SJCRH30 (cell line): ENCODE results near the gene DAGLA. TPM values are rescaled to one million over a fixed set of nuclear protein-coding genes. Genes with fewer than 3 reads are reported as not detected.

ENCODE experiments used
- DNase-seq, 2 experiments: peaks; one replicate each; pipeline ENCODE4 v3.0.0-alpha.2; 2015 to 2020
- H3K27ac ChIP-seq: fragments of 250-450 bp; sonication (Bioruptor Pico); 2 replicates; pipeline ENCODE4 v1.5.1; 2020; ENCODE audit warnings: mild to moderate bottlenecking, moderate library complexity
- H3K27me3 ChIP-seq: fragments of 250-450 bp; sonication (Bioruptor Pico); 2 replicates; pipeline ENCODE4 v1.5.1; 2020; ENCODE audit warnings: mild to moderate bottlenecking, moderate library complexity
- H3K36me3 ChIP-seq: fragments of 250-450 bp; sonication (Bioruptor Pico); 2 replicates; pipeline ENCODE4 v1.5.1; 2020; ENCODE audit warnings: mild to moderate bottlenecking, moderate library complexity
- H3K4me1 ChIP-seq: fragments of 250-450 bp; sonication (Bioruptor Pico); 2 replicates; pipeline ENCODE4 v1.5.1; 2020; ENCODE audit warnings: mild to moderate bottlenecking, moderate library complexity
- H3K4me3 ChIP-seq: fragments of 250-450 bp; sonication (Bioruptor Pico); 2 replicates; pipeline ENCODE4 v1.5.1; 2020; ENCODE audit warnings: mild to moderate bottlenecking, moderate library complexity
- H3K9me3 ChIP-seq: fragments of 250-450 bp; sonication (Bioruptor Pico); replicated peaks from 2 replicates; pipeline ENCODE4 v1.5.1; 2020; ENCODE audit warnings: mild to moderate bottlenecking, moderate library complexity
- total RNA-seq: library from RNA; depleted of rRNA; stranded (reverse); fragments of >200 nt; shearing (Covaris generic); gene quantifications from 2 replicates; pipeline ENCODE4 v1.2.3, GENCODE V29; 2014

The DAGLA gene
- total RNA-seq, 1 experiment from 2014 or later = 2.5 TPM

DNA sequence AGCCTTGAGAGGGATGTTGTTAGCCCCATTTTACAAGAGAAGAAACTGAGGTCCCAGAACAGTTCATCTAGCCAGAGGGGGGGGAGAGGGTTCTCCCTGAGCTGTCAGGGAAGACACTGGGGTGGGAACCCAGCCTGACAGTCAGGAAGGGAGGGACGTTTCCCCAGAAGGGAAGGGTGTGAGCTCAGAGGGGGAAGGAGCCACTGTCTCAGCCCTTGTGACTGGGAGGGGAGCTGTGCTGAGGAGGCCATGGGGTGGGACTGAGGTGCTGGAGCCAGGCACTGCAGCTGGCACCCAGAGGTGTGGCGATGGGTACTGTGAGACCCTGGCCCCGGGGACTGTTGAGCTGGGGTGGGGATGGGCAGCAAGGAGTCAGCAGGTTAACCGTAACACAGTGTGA is 35.7 kb downstream of the DAGLA start:
- Histone ChIP-seq H3K36me3 (no peaks in the 10 kb centered on the region), H3K9me3 (no peaks in the 10 kb centered on the region), H3K27ac (no peak overlapping the region), H3K4me3 (no peak overlapping the region), H3K27me3 (no peaks in the 10 kb centered on the region), H3K4me1 (no peaks in the 10 kb centered on the region; the same call in 1 of the 2 replicates)
- DNase-seq = no peak

DNA sequence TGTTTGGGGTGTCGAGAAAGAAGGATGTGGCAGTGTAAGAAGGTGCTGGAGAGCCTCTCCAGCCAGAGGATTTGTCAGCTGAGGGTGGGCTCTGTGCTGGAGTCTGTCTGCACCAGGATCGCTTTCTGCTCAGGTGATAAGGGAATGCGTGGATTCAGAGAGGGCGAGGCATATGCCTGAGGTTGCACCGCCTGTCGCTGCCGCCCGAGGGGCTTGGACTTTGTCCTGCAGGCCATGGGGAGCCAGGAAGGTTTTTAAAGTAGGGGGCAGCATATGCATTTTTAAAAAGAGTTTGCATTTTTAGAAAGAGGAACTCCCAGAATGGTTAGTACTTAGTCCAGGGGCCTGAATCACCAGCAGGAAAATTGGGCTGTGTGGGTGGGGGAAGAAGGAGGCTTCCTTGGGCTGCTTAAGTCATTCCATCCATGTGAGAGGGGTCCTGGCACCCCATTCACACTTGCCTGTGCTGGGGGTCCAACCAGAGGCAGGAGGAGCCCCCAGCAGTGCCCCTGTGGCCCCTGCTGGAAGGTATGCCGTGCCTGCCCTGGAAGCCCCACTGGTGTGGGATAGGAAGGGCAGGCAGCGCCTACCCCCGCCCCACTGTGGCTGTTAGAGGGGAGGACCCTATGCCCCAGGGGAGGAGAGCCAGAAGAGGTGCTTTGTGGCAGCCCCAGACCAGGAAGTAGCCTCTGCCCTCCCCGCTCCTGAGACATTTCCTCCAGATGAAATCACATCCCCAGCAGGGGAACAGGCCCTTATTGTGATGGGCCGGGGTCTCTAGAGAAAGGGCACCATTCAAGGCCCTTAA is 36.5 kb downstream of the DAGLA start:
- H3K36me3 ChIP-seq = no peaks in the 10 kb centered on the region
- no peaks in the 10 kb centered on the region; the same call in 1 of the 2 replicates for H3K4me1 ChIP-seq
- no peak overlapping the region for H3K4me3 ChIP-seq
- H3K9me3 ChIP-seq = no peaks in the 10 kb centered on the region
- H3K27me3 ChIP-seq = no peaks in the 10 kb centered on the region
- no peak overlapping the region for H3K27ac ChIP-seq
- DNase-seq = no peak

DNA sequence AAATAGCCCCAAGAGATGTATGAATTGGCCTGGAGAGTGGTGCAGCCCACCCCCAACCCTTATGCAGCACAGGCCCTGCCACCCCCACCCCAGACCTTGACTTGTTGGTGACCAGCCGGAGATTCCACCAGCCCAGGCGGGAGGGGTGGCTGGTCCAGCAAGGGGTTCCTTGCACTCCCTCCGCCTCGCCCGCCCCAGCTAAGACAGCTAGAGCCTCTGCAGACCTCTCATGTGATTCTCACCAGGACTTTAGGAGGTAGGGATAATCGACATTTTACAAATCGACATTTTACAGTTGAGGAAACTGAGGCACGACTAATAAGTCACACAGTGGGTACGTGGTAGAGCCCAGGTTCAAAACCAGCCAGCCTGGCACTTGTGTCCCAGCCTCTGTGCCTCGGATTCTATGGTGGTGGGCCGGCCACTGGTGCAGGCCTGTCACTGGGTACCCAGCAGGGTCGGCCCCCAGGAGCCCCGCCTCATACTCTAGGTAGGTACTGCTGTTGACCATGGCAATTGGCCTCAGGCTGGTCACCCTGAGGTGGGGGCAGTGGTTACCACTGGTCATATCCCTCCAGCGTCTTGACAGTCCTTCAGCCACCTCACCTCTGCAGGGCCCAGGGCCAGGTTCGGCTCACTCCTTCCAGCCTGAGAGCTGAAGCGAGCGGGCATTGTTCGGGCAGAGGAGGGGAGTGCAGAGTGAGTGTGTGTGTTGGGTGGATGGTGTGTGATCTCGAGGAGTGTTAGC is 37.3 kb downstream of the DAGLA start:
- Histone ChIP-seq H3K27me3 (no peaks in the 10 kb centered on the region), H3K4me1 (no peaks in the 10 kb centered on the region; the same call in 1 of the 2 replicates), H3K9me3 (no peaks in the 10 kb centered on the region), H3K4me3 (no peak overlapping the region), H3K27ac (no peak overlapping the region), H3K36me3 (no peaks in the 10 kb centered on the region)
- DNase-seq = no peak

DNA sequence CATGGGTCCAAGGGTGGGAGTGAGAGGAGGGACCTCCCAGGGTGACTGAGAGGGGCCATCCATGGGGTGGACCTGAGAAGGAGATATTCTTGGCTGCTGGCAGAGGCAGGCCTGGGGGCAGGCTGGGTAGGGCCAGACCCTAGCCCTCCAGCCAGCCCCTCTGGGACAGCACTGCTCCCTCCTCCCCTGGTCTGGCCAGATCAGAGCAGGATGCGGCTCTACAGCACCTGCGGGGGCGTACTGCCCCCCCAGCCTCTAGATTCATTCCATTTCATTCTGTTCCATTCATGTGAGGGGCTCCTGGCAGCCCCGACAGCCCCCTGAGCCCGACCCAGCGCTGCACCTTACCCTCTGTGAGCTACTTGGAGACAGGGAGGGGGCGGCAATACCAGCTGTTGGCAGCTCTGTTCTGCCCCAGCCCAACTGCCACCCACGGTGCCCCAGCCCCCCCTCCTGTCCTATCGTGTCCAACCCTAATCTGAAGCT is 37.9 kb downstream of the DAGLA start:
- H3K4me1 ChIP-seq = no peaks in the 10 kb centered on the region; the same call in 1 of the 2 replicates
- H3K36me3 ChIP-seq = no peaks in the 10 kb centered on the region
- H3K27ac ChIP-seq = no peak overlapping the region
- no peaks in the 10 kb centered on the region for H3K9me3 ChIP-seq
- H3K27me3 ChIP-seq = no peaks in the 10 kb centered on the region
- H3K4me3 ChIP-seq = peak overlapping the region; percentile 70
- peak in 1 of 2 experiments; percentile 25 for DNase-seq

DNA sequence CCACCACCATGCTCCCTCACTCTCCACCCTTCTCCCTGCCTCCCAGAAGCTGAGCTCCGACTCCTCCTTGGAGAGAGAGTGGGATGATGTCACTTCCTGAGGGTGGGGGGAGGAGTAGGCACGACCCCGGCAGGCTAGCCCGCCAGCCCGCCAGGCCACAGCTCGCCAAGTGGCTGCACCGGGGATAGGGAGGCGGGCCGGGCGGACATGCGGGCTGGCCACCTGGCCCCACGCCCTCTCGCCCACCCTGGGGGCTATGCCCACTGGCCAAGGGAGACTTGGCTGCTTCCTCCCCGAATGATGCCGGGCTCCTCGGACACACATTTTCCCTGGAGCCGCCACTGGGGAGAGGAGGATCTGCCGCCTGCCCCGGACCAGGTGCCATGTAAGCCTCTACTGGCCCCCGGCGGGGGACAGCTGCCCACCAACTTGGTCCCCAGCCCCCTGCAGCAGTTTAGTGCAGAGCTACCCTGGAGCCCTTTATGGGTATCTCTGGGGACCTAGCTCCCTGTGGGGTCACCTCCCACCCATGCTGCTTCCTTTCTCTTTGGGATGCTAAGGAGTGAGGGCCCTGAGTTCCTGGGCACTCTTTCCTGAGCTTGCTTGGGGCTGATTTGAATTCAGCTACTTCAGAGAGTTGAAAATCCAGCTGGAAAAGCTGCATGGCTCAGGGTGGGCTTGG is 38.6 kb downstream of the DAGLA start:
- no peaks in the 10 kb centered on the region for H3K9me3 ChIP-seq
- H3K27me3 ChIP-seq = no peaks in the 10 kb centered on the region
- peak; percentile 75 to 77 for DNase-seq
- peak overlapping the region; percentile 70 for H3K4me3 ChIP-seq
- no peaks in the 10 kb centered on the region for H3K36me3 ChIP-seq
- H3K27ac ChIP-seq = peak overlapping the region; percentile 47
- no peaks in the 10 kb centered on the region; the same call in 1 of the 2 replicates for H3K4me1 ChIP-seq

DNA sequence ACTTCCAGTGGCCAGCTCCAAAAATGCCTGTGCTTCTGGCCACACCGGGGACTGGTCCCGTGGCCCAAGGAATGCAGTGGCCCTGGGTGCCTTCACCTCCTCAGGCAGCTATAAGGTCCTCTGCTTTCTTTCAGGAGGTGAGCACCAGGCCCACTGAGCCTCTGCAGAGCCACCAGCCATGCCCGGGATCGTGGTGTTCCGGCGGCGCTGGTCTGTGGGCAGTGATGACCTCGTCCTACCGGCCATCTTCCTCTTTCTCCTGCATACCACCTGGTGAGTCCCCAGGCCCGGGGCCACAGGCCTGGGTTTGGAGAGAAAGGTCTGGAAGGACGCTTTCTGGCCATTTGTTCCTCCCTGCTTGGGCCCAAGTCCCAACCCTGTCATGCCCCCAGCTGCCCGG is 39.8 kb downstream of the DAGLA start:
- Histone ChIP-seq H3K4me3 (no peak overlapping the region), H3K4me1 (no peaks in the 10 kb centered on the region; the same call in 1 of the 2 replicates), H3K9me3 (no peaks in the 10 kb centered on the region), H3K36me3 (no peaks in the 10 kb centered on the region), H3K27ac (no peak overlapping the region), H3K27me3 (no peaks in the 10 kb centered on the region)
- DNase-seq = no peak

DNA sequence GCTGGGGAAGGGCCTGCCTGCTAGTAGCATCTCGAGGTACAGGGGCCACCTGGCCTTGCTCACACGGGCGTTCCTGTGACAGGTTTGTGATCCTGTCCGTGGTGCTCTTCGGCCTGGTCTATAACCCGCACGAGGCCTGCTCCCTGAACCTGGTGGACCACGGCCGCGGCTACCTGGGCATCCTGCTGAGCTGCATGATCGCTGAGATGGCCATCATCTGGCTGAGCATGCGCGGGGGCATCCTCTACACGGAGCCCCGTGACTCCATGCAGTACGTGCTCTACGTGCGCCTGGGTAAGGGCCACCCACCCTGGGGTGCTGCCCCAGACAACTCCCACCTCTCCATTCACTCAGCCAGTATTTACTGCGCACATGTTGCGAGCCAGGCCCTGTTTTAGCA is 40.4 kb downstream of the DAGLA start:
- Histone ChIP-seq H3K9me3 (no peaks in the 10 kb centered on the region), H3K27ac (no peak overlapping the region)

DNA sequence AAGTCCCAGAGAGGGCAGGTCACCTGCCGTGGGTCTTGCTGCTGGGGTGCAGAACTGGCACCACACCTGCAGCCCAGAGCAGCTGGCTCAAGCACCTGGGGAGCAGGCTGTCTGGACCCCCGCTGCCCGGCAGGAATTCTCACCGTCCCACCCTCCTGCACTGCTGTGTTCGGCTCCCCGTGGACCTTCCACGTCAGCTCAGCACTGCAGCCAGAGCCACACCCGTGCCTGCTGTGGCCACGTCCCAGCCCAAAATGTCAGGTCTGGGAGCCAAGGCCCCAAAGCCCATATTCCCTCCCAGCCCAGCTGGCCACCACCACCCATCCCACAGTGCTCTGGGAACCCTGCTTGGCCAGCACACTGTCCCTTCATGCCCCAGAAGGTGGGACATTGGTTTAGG is 44.2 kb downstream of the DAGLA start:
- Histone ChIP-seq H3K4me1 (no peaks in the 10 kb centered on the region; the same call in 1 of the 2 replicates), H3K9me3 (no peaks in the 10 kb centered on the region), H3K36me3 (peaks cover 3% of the 10 kb centered on the region; the same call in 1 of the 2 replicates), H3K27ac (no peak overlapping the region), H3K4me3 (no peak overlapping the region), H3K27me3 (no peaks in the 10 kb centered on the region)
- DNase-seq = no peak

More for the DNA sequence above, 40.4 kb downstream of the DAGLA start:
- Histone ChIP-seq H3K4me3 (no peak overlapping the region), H3K27me3 (no peaks in the 10 kb centered on the region), H3K4me1 (no peaks in the 10 kb centered on the region; the same call in 1 of the 2 replicates), H3K36me3 (no peaks in the 10 kb centered on the region)
- DNase-seq = no peak

DNA sequence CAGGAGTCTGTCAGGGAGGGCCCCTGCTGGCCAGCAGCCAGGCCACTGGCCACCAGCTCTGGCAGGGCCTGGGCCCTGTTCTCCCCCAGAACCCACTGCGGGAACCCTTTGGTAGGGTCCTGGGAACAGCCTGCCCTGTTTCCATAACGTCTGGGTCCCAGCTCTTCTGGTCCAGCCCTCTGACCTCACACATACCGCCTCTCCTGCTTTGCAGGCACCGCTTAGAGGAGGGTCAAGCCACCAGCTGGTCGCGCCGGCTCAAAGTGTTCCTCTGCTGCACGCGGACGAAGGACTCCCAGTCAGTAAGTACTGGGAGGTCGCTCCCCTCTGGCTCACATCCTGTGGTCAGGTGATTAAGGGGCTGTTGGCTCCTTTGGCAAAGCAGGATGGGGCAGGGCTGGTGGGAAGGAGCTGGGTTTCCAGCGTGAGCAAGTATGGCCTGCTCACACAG is 45.6 kb downstream of the DAGLA start:
- Histone ChIP-seq H3K4me1 (no peaks in the 10 kb centered on the region; the same call in 1 of the 2 replicates), H3K27me3 (no peaks in the 10 kb centered on the region), H3K4me3 (no peak overlapping the region), H3K36me3 (peaks cover 3% of the 10 kb centered on the region; the same call in 1 of the 2 replicates), H3K27ac (no peak overlapping the region), H3K9me3 (no peaks in the 10 kb centered on the region)
- DNase-seq = no peak

DNA sequence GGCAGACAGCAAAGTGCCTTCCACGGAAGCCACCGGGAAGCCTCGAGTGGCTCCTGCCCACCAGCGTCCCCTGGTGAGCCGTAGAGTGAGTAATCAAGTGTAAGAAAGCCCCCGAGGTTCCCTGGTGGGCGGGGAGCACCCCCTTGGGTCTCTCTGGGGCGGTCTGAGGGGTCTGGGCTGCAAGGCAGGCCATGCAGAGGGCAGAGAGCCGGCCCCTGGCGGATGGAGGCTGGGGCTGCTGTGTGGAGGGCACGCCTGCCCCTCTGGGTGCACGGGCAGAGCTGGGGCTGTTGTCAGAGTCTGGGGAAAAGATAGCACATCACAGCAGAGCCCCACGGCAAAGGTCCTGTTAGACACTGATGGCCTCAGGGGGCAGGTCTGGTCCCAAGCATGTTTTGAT is 46.6 kb downstream of the DAGLA start:
- Histone ChIP-seq H3K27me3 (no peaks in the 10 kb centered on the region), H3K4me3 (no peak overlapping the region), H3K27ac (no peak overlapping the region), H3K9me3 (no peaks in the 10 kb centered on the region), H3K4me1 (no peaks in the 10 kb centered on the region; the same call in 1 of the 2 replicates), H3K36me3 (peaks cover 3% of the 10 kb centered on the region; the same call in 1 of the 2 replicates)
- no peak for DNase-seq

DNA sequence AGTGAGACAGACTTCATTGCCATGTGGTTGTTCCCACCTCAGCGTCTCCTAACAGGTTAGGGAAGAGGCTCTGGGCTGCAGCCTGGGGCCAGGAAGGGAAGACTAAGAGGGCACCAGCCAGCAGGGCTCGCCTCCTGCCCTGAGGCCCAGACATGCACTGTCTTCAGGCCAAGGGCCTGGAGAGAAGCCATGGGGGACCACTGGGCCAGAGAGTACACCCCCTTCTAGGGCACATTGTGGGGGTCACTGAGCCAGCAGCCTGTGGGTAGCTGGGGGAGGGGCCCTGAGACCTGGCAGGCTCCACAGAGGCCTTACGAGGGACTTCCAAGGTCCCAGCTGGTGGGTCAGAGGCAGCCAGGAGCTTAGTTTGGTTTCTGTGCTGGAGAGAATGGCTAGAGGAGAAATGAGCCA is 47.2 kb downstream of the DAGLA start:
- Histone ChIP-seq H3K27ac (no peak overlapping the region), H3K4me3 (no peak overlapping the region)
- no peak for DNase-seq

DNA sequence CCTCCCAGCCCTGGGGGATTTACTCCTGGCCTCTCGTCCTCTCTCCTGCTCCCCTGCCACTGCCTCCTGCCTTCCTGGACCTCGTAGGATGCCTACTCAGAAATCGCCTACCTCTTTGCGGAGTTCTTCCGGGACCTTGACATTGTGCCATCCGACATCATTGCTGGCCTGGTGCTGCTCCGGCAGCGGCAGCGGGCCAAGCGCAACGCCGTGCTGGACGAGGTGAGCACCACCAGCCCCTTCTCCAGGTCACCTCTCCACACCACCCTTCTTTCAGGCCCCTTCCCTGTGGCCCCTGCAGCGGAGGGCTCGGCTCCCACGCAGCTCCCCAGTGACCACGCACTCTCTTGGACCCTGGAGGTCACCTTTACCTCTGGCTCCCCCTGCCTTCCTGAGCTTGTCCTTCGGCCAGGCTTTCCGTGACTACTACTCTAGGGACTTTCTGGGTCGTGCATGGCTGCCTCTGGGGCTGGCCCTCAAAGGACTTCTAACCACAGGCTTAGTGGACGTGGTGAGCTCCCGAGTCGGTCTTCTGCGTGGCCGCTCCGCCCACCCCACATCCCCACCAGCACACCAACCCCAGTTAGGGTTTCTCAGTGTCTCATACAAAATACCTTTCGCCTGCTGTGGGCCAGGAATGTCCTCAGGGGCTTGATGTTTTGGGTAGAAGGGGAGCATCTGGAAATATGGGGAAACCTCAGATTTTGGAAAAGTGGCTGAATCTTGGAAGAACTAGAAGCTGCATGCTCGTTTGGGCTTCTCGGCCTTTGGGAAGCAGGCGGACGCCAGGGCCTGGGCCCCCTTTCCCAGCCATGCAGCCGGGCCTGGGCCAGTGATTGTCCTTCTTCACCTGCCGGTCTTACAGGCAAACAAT is 48.1 kb downstream of the DAGLA start:
- no peak overlapping the region for H3K4me3 ChIP-seq
- H3K4me1 ChIP-seq = peaks cover 7% of the 10 kb centered on the region
- H3K27me3 ChIP-seq = no peaks in the 10 kb centered on the region
- H3K27ac ChIP-seq = no peak overlapping the region; the same call in 1 of the 2 replicates
- peaks cover 3% of the 10 kb centered on the region; the same call in 1 of the 2 replicates for H3K36me3 ChIP-seq
- DNase-seq = no peak
- H3K9me3 ChIP-seq = no peaks in the 10 kb centered on the region

More for the DNA sequence above, 47.2 kb downstream of the DAGLA start:
- Histone ChIP-seq H3K4me1 (no peaks in the 10 kb centered on the region; the same call in 1 of the 2 replicates), H3K36me3 (peaks cover 3% of the 10 kb centered on the region; the same call in 1 of the 2 replicates), H3K9me3 (no peaks in the 10 kb centered on the region), H3K27me3 (no peaks in the 10 kb centered on the region)

DNA sequence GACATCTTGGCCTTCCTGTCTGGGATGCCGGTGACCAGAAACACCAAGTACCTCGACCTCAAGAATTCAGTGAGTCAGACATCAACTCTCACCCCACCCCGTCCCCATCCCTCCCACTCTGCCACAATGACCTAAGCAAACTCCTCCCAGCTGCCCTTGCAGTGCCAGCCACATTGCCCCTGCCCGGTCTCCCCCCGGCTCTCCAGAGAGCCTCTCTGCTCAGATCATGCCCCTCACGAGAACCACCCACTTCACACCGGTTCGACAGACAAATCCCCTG is 48.7 kb downstream of the DAGLA start:
- Histone ChIP-seq H3K27ac (no peak overlapping the region; the same call in 1 of the 2 replicates), H3K9me3 (no peaks in the 10 kb centered on the region)
- peak; percentile 17 to 22 for DNase-seq

More for the DNA sequence above, 48.7 kb downstream of the DAGLA start:
- Histone ChIP-seq H3K4me3 (no peak overlapping the region), H3K36me3 (peaks cover 3% of the 10 kb centered on the region; the same call in 1 of the 2 replicates), H3K4me1 (peaks cover 7% of the 10 kb centered on the region), H3K27me3 (no peaks in the 10 kb centered on the region)
